Inflammatory macrophage (primary cell): ENCODE measurements around the gene COL19A1.
"Not testable (repeated sequence)": the region's sequence is repeated elsewhere in the genome, so short reads cannot be mapped to it uniquely, and the experiment has no call there.

Experiments used
- DNase-seq, 2 donors: peaks; one replicate each; pipeline ENCODE4 v3.0.0-alpha.2; 2020 to 2022

Gene COL19A1

DNA sequence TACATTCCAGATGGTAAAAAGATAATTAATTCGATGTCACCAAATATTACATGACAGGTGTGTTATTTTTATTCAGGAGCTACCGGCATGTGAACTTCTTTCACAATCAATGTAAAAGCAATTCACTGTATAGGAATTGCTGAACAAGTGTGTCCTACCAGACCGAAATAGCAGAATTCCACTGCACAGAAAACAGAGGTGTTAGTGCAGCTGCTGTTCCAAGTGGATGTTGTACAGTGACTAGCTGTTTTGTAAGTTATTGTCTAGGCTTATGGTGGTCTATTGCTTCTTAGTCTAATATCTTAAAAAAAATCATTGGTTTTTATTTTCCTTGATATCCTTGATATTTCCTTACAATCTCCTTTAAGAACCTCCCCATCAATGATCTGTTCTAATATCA, 107.4 kb downstream of the COL19A1 start:
- DNase-seq = no peak

DNA sequence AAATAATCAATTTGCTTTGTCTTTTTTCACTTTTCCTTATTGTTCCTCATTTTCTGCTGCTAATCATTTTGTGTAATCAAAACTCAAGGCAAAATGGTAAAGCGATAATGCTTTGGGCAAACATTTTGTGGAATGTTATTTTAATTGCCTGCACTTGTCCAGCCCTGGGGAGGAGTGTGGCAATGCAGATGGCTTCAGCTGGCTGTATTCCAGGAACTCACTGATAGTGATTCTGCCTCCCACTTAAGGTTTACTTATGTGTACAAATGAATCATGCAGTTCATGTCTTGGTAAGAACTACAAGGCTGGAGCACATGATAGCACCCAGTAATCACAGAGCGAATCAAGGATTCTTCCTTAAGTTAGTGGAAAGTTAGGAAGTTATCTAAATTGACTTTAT, 107.8 kb downstream of the COL19A1 start:
- DNase-seq = no peak

DNA sequence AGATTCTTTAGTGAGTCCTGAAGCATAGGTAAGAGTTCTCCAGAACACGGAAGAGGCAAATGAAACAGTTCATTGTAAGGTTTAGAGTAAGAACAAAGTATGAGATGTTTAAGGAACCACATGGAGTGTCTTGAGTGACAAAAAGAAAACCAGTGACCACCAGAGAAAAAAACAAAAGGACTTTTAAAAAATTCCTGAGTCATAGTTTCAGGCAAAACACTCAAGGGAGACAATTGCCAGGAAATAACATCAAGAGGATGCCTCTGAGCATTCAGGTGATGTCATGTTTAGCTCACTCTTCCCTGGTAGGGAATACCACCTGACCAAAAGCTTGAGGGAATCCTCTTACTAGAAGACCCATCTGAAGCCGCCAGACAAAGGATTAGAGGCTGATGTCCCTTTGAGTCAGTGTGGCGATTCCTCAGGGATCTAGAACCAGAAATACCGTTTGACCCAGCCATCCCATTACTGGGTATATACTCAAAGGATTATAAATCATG, 110.3 kb downstream of the COL19A1 start:
- no peak for DNase-seq

DNA sequence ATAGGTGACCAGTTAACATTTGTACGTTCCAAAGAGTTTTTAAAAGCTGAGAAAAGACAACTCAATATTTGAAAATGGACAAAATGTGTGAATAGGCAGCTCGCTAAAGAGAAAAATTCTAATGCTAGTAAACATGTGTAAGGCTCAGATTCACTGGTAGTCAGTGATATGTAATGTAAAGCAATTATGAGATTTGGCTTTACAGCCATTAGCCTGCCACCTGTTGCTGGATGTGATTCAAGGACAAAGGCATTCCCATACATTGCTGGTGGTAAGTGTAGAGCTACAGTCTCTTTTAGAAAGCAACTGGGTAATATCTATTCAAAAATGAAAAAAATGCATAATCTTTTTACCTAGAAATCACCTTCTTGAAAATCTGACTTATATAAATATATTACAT, 114.3 kb downstream of the COL19A1 start:
- no peak for DNase-seq

DNA sequence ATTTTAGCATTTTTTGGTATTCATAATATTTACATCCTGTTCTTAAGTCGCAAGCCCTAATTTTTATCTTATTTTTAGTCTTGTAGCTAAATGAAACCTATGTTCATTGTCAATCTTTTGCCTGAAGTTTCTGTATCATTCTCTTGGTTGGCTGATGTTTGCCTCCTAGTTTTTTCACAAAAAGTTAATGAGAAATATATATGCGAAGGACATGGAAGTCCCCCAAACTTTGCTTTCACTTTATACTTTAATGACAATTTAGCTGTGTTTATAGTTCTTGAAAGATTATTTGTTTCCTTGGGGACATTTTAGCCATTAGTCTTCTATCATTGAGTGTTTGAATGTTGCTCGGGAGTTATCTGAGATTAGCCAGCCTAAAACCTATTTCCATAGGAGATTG, 118.2 kb downstream of the COL19A1 start:
- DNase-seq = no peak

DNA sequence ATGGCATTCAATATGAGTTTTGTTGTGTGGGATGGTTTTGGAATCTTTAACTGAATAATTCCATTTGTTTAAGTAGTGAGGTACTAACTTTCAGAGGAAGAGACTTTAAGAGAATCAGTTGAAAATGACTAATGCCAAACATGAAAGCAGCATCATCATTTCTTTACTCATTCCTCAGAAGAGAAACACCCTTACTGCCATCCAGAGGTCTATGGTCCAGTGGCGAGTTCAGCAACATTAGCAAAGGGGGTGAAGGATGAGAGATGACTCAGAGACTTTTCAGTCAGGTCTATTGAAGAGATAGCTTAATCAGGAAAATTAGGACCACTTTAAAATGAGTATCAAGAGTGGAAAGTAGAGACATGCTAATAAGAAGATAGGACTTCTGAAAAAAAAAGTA, 118.8 kb downstream of the COL19A1 start:
- DNase-seq = no peak

DNA sequence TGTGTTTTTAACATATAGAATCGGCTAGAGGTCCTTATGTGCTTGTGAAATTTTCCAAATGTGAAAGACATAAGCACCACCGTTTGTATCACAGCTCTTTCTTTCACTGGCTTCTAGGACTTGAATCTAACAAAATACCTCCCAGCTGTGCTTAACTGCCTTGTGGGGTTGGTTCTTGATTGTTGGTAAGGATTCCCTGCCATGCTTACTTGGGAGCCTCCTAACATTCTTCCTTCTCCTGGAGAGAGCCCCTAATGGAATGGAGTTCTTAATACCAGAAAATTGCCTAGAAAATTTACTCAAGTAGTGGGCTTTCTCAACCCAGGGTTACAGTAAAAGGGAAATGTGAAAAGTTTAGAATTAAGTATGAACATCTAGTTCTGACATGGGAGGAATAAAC, 121.2 kb downstream of the COL19A1 start:
- no peak for DNase-seq

DNA sequence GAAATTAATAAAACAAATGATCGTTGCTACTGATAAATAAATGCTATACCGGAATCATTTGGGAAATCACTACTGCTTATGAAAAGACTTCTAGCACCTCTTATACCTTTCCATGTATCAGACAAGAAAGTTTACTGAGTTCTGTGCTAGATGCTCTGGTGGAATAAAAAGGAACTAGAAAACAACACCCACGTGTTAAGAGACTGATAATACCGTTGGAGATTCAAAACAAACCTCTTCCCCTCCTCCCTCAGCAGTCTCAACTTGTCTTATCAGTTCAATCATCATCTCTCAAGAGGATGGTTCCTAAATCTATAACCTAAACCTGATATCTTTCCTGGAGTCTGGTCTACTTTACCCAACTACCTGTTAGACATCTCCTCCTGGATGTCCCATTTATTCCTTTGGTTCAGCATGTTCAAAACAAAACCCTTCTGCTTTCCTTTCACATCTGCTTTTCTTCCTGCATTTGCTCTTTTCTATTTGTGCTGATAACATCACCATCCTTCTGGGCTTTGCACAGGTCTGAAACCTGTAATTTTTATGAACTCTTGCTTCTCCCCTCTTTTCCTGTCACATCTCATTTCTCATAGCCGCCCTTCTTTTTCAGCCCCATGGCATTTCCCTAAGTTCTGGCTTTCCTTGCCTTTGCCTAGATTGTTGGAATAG, 122.2 kb downstream of the COL19A1 start:
- no peak for DNase-seq

DNA sequence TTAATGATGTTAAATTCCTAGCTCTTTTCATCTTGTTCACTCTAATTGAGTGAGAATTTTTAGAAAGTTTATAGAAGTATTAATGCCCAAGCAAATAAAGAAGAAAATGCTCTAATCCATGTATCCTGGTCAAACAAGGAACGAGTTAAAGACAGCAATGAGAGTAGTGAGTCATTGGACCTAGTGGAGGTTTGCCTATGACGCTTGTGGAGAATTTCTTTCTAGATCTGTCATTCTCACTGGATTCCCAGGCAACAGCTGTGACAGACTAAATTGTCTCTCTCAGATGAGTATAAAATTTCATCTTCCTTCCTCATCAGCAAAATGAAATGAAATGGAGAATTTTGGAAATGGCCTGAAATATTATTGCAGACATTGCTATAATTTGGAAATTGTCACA, 127.9 kb downstream of the COL19A1 start:
- DNase-seq = no peak

DNA sequence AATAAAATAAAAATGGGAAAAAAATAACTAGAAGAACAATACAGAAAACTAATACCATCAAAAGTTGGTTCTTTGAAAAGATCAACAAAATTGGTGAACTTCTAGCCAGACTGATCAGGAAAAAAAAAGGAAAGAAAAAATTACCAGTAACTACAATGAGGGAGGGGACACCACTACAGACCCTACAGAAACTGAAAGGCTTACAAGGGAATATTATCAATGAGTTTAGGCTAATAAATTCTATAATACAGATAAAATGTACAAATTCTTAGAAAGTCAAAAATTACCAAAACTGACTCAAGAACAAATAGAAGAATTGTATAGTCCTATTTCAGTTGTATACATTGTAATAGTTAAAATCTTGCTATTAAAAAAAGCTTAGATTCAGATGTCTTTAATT, 141.8 kb downstream of the COL19A1 start:
- DNase-seq = no peak

DNA sequence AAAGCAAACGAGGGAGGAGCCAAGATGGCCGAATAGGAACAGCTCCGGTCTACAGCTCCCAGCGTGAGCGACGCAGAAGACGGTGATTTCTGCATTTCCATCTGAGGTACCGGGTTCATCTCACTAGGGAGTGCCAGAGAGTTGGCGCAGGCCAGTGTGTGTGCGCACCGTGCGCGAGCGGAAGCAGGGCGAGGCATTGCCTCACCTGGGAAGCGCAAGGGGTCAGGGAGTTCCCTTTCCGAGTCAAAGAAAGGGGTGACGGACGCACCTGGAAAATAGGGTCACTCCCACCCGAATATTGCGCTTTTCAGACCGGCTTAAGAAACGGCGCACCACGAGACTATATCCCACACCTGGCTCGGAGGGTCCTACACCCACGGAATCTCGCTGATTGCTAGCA, 144.0 kb downstream of the COL19A1 start:
- DNase-seq = not testable (repeated sequence)

DNA sequence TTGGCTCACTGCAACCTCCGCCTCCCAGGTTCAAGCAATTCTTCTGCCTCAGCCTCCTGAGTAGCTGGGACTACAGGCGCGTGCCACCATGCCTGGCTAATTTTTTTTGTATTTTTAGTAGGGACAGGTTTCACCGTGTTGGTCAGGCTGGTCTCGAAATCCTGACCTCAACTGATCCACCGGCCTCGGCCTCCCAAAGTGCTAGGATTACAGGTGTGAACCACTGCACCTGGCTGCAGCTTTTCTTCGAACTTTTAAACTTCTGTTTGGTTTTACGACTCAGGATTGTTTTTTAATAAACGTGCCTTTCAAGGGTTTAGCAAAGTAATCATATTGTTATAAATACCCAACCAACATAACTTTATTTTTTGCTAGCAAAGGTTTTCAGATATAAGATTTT, 156.8 kb downstream of the COL19A1 start:
- not testable (repeated sequence) for DNase-seq

DNA sequence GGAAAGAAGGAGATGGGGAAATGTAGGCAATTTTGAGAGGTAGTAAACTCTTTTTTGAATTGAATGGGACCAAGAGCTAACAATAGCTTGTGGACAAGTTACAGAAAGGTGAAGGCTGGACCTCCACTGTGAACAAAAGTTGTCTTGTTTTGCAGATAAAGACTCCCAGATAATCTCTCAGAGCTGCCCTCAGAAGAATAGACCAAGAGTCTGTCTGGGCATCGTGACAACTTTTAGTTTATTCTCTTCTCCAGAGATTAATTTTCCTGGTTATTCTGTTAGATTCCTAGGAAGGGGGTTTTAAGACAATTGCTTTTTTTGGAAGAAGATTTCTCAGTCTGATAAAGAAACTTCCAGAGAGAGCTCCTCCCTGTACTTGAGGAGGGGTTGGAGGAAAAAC, 161.9 kb downstream of the COL19A1 start:
- no peak for DNase-seq

DNA sequence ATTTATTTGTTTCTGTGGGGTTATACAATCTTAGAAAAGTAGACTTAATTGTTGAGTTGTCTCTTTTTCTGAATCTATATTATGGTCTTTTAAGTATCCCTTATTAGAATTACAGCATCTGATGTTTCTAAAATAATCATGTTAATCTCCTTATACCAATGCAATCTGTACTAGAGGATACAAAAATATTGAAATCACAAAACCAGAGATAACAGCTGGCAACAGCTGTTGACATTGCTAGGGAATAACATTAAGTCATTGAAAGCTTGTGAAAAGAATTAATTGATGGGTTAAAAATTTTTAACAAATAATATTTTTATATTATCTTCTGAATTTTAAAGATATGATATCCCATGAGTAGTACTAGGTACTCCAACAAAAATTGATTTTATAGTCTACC, 162.6 kb downstream of the COL19A1 start:
- no peak for DNase-seq

DNA sequence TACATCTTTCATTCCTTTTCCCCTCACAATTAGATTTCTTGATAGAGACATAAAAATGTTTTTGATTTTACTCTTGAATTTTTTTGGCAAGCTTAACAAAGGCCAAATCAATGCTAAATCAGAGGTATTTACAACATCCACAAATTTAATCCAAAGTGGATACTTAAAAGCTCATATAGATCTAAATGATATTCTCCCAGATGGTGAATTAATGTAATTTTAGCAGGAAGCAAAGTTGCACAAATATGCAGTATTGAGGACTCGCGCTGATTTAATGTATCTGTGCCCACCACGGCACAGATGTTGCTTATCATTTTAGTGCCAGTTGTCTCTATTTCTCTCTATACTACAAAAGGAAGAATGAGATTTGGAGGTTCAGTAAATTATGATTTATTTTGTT, 167.4 kb downstream of the COL19A1 start:
- DNase-seq = no peak

DNA sequence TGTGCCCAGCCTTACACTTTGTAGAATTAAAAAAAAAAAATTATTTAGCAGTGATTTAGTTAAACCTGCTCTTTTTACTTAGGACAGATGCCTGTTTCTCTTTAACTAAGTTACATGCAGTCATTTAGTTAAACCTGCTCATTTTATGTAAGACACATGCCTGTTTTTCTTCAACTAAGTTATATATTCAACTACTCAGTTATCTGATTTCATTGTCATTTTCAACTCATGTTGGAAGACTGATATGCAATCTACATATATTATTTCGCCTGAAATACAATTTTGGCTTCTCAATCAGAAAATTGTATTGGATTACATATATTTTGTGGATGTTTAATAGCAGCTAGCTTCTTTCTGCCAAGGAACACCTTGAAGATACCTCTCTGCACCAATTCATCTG, 171.1 kb downstream of the COL19A1 start:
- DNase-seq = no peak

DNA sequence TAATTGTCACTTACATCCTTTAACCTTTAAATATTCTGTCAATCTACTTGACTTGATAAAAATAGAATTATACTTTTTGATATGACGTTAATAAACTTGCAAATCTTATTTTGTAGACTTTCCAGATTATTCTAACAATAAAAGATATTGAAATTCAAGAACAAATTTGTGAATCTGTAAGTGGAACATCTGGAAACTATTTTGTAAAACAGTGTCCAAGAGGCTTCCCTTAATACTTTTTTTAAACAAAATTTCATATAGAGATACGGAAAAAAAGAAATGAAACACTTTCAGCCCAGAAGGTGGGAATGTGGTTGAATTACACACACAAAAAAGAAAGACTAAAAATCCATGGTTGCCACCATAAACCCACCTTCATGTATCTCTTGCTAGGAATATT, 174.4 kb downstream of the COL19A1 start:
- no peak for DNase-seq

DNA sequence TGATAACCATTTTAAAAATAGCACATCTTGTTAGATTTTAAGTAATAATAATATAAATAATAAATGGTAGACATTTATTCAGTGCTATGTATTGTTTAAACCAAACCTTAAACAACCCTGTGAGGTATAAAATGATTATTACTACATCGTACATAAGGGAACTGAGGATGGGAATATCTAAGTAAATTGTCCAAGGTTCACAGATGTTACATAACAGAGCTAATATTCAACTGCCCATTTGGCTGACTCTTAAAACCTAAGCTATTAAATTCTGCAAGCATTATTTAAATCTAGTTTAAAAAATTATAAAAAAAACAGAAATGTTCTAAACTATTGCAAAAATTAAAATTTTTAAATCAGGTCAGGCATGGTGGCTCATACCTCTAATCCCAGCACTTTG, 175.1 kb downstream of the COL19A1 start:
- DNase-seq = no peak

DNA sequence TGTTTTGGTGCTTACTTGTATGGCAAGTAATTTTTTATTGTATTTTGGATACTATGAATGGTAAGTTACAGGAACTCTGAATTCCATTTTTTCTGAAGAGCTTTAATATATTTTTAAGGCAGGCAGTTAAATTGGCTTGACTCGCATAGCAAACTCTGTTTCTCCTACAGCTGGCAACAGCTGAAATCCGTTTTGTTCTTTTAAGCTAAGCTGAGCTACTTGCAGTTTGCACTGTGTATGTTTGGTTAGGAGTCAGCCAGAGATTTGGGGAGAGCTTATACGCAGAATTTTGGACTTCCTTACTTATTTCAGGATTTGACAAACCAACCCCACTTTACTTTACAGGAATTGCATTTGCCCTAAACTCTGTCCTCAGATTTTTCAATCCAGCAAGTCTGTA, 179.1 kb downstream of the COL19A1 start:
- DNase-seq = no peak

DNA sequence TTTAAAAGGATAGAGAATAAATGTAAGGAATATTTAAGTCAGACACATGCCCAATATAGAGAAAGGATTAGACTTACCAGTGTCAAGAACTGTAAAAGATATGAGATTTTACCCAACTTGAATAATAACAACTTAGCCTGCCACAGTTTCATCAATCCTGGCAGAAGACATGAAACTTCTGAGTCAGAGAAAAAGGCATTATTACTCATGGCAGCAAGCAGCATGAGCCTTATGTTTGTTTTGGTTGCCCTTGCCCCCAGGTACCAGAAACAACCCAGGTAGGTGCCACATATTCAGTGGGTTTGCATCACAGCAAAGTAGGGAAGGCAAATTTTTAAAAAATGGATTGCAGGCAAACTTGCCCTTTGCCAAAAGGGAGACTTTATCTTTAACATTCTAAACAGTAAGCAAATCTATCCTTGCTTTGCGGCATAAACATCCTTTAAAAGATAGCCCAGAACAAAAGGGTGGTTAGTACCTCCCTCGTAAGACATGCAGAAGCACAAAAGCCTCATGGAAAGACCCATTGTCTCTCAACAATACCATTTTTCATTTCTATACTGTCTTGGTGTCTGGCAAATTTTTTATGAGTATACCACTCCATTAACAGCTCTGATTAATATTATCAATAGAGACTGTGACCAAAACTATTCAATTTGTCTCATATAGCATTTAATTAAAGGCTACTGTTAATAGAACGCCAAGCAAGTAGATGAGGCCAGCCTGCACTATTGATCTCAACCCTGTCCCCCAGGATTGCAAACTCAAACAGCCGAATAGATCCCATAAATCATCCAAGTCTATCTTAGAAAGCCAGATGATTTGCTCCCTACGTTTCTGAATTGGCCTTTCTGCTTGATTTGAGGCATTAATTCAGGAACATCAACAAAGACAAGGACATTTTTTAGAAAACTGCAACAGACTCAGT, 185.1 kb downstream of the COL19A1 start:
- no peak for DNase-seq

DNA sequence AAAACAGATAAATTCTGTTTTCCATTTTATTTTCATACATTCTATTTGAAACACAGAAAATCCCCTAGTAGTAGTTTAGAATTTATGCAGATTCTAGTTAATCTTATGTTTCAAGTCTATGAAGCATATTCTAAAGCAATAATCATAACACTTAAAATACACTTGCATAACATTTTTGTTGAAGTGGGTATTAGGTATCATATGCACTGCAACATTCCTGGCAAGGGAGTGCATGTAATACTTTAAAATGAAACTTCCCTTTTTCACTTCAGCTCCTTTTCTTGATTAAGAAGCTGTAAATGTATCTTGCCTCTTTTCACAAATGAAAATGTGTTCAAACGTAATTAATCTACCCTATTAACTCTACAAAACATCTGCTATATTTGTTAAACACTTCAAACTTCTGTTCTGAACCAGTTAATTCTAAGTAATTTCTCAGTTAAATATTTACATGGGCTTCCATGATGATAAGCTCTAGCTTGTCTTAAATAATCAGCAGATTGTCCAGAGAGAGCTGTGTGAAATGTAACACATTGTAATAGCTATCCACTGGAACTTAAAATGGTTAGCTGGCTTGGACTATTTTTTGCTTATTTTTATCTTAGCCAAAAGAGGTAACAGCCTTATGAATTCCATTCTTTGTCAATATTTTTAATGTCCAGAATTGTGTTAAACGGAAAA, 192.8 kb downstream of the COL19A1 start:
- no peak for DNase-seq

DNA sequence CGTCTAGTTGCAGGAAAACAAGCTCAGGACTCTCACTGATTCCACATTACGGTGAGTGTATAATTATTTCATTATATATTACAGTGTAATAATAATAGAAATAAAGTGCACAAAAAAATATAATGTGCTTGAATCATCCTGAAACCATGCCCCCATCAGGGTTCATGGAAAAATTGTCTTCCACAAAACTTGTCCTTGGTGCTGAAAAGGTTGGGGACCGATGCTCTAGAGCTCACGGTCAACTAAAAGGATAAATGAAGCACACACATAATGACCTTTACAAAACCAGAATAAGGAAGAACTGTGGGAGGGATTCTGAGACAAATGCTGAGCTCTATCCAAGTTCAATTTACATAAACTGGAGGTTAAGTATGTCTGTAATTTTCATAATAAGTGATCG, 194.3 kb downstream of the COL19A1 start:
- no peak for DNase-seq

DNA sequence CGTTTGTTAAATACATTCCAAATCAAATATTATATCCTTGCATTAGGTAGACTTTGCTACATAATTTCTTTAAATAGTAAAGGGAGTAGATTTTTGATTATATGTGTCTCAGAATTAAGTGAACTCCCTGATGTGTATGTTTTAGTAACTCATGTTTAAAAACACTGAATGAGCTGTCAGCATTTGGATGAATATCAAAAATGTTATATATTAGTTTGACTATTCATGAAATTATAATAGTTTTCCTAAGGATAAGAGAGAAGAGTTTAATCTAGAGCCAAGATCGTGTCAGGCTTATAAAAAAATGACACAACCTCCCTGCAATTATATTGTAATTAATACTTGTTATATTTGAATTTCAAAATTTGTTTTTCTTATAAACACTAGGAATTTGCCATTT, 195.2 kb downstream of the COL19A1 start:
- DNase-seq = no peak

DNA sequence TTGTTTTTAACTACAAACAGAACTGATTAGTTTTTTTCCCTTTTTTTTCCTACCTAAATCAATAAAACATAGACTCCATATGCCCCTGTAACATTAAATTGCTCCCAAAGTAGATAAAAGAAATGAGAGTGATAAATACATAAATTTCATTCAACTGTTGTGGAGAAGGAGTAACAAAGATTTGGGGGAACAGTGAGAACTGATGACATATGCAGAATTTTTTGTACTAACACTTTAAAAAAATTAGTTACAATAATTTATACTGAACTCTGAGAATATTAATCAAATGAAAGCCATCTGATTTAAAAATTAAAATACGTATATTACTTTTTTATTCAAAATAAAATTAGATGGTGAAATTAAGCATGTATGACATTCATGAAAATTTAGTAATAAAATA, 195.7 kb downstream of the COL19A1 start:
- no peak for DNase-seq
